GM10266 (cell line): ENCODE results near the gene PPID.
"Not testable (repeated sequence)": the region's sequence is repeated elsewhere in the genome, so short reads cannot be mapped to it uniquely, and the experiment has no call there.

Experiments used
- DNase-seq: peaks from one replicate; pipeline ENCODE4 v3.0.0; 2012; ENCODE audit errors: extremely low spot score
- TF ChIP-seq, protein P1 (sequence below): IDR thresholded peaks from 2 replicates; pipeline ENCODE4 v1.5.1; 2012; ENCODE audit warnings: mild to moderate bottlenecking, low read depth; ENCODE audit not compliant: control insufficient read depth, insufficient read depth; ENCODE audit errors: missing control alignments

The PPID gene

DNA sequence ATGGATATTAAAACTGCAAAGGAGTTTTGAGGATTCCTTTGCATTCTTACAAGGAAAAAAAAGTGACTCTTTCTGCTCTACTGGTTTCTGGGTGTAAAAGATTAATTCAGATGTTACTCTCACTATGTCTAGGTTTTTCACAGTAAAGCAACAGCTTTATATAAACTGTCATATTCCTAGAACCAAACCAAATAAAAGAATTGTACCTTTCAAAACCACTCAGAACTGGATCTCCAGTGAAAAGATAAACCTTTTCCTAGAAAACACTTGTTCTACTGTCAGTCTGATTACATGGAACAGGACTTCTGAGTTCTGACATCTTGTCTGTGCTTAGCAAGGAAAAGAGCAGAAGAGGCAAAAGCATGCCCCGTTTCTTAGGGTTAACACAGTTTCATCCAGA lies 5.0 kb upstream of the PPID start:
- TF ChIP-seq, protein P1, sequence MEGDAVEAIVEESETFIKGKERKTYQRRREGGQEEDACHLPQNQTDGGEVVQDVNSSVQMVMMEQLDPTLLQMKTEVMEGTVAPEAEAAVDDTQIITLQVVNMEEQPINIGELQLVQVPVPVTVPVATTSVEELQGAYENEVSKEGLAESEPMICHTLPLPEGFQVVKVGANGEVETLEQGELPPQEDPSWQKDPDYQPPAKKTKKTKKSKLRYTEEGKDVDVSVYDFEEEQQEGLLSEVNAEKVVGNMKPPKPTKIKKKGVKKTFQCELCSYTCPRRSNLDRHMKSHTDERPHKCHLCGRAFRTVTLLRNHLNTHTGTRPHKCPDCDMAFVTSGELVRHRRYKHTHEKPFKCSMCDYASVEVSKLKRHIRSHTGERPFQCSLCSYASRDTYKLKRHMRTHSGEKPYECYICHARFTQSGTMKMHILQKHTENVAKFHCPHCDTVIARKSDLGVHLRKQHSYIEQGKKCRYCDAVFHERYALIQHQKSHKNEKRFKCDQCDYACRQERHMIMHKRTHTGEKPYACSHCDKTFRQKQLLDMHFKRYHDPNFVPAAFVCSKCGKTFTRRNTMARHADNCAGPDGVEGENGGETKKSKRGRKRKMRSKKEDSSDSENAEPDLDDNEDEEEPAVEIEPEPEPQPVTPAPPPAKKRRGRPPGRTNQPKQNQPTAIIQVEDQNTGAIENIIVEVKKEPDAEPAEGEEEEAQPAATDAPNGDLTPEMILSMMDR, result no peak
- no peak for DNase-seq

DNA sequence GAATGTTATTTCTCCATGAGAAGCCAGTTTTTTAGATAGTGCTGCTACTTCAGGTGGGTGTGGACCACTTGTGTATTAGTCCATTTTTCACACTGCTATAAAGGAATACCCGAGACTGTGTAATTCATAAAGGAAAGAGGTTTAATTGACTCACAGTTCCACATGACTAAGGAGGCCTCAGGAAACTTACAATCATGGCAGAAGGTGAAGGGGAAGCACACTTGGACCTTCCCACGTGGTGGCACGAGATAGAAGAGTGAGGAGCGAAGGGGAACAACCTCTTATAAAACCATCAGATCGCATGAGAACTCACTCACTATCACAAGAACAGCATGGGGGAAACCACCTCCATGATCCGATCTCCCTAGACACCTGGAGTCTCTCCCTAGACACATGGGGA lies 3.4 kb upstream of the PPID start:
- no peak for DNase-seq
- TF ChIP-seq, protein P1, result no peak

DNA sequence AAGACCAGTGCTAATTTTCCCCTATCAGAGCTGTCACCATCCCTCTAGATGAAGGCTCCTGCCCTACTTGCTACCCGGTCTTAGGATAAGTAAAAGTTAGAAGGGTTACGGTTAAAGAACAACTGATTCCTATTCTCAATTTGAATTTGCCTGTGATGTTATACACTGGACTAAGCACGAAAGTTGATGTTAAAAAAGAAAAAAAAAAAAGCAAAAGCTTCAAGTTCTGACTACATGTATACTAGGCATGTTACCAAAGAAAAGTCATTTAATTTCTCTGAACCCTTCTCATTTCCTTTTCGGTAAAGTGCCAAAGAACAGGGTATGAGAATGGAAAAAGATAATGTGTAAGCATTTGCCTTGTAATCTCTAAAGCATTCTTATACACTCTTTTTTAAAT lies 1.4 kb upstream of the PPID start:
- TF ChIP-seq, protein P1, result no peak

DNA sequence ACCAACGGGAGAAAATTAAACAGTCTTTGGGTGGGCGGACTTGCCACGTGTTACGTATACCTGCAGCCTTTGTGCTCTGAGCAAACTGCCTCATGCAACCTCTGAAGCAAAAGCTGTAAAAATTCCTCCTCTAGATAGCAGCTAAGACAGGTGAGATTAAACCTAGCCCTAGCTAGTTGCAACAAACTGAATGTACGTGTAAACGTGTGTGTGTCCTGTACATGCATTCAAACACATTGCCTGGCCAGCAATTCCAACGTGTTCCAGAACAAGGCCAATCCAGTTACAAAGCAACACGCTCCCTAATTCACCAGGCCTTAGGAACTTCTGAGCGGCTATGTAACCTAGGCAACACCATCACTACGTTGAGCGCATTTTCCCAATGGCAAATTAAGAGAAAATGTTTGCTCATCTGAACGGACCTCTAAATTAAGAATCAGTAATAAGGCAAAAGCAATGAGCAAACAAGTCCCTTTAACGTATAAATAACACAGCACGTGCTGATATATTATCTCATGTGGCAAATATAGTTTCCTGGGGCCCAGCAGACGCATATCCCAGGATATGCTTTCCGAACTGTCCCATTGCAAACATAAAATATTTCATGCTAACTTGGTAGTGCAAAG lies 792 bp downstream of the PPID start:
- no peak for DNase-seq
- TF ChIP-seq, protein P1, result no peak

More for the DNA sequence above, 1.4 kb upstream of the PPID start:
- DNase-seq, result no peak

DNA sequence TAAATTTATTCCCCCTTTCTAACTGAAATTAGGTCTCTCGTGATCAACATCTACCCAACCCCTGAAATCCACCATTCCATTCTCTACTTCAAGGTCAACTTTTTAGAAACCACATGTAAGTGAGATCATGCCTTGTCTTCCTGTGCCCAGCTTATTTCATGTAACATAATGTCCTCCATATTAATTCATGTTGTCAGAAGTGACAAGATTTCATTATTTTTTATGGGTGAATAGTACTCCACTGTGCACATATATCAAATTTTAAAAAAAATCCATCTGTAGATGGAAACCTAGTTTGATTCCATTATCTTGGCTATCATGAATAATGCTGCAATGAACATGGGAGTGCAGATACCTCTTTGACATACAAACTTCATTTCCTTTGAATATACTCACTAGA lies 1.5 kb downstream of the PPID start:
- no peak for DNase-seq

DNA sequence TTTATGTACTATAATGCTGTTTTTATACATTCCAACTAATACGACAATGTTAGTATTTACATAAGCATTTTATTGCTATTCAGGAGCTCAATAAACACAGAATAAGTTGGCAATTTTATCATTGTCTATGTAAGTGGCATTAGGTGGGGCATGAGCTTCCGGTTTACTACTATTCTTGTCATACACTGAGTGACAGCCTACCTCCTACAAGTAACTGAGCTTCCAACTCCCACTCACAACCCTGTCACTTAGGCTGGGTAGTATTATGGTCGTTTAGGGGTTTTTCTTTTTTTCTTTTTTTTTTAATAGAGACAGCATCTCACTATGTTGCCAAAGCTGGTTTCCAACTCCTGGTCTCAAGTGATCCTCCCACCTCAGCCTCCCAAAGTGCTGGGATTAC lies 7.4 kb downstream of the PPID start:
- TF ChIP-seq, protein P1, result no peak
- DNase-seq, result no peak

More for the DNA sequence above, 1.5 kb downstream of the PPID start:
- TF ChIP-seq, protein P1, result no peak

DNA sequence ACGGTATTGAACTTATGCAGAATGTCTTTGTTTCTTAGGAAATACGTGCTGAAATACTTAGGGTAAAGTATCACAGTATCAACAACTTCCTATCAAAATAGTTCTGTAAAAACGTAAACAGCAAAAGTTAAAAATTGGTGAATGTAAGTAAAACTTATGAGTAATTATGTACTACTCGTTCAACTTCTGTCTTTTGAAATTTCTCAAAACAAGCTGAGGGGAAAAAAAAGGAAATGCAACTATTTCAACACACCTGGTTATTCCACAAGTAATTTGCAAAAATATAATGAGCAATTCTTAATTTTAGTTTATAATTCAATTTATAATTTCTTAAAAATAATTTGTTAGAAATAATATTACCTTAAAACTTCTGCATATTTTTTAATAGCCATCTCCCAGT lies 8.3 kb downstream of the PPID start:
- TF ChIP-seq, protein P1, result no peak
- DNase-seq, result no peak

DNA sequence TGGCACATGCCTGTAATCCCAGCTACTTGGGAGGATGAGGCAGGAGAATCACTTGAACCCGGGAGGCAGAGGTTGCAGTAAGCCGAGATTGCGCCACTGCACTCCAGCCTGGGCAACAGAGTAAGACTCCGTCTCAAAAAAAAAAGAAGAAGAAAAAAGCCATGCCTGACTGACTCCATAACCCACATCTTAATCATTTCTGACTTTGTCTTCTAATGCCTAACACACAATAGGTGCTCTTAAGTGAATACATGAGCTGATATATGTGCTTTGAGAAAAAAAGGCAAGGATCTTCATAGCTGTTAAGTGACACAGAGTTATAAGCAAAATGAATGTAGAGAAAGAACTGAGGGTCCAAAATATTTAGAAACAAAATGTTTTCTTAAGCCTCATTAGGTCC lies 10.6 kb downstream of the PPID start:
- DNase-seq, result not testable (repeated sequence)
